ENCODE measurements around the gene SNX24.
"Not testable (repeated sequence)": the region's sequence is repeated elsewhere in the genome, so short reads cannot be mapped to it uniquely, and the experiment has no call there.

SNX24 gene

GRCh38 chr5:122845229-122846050 lies at the start of gene SNX24:
Gene SNX24, plus strand, starts transcription at chr5:122845613. Its CDS starts 21 bp downstream, at chr5:122845634.
- DNase-seq: peak; percentile 73 to 75

GRCh38 chr5:122805481-122805880 lies 39.9 kb upstream of the SNX24 start:
- DNase-seq: no peak

GRCh38 chr5:122810405-122810804 lies 35.0 kb upstream of the SNX24 start:
- DNase-seq: no peak

GRCh38 chr5:122815218-122815767 lies 30.1 kb upstream of the SNX24 start:
- DNase-seq: no peak

GRCh38 chr5:122816756-122817155 lies 28.7 kb upstream of the SNX24 start:
- no peak for DNase-seq

GRCh38 chr5:122831984-122832383 lies 13.4 kb upstream of the SNX24 start:
- no peak for DNase-seq

- DNase-seq: no peak
These were observed 9.7 kb upstream of the SNX24 start for GRCh38 chr5:122835681-122836080.

- no peak for DNase-seq
These were observed 8.5 kb upstream of the SNX24 start for GRCh38 chr5:122836947-122837346.

GRCh38 chr5:122839731-122840130 lies 5.7 kb upstream of the SNX24 start:
- no peak for DNase-seq

- no peak for DNase-seq
These were observed 3.3 kb upstream of the SNX24 start for GRCh38 chr5:122842016-122842580.

- no peak for DNase-seq
These were observed 1.1 kb upstream of the SNX24 start for GRCh38 chr5:122844136-122844909.

GRCh38 chr5:122844910-122845228 lies 544 bp upstream of the SNX24 start:
- DNase-seq: no peak

- DNase-seq: peak in 1 of 2 donors; percentile 12
These were observed 688 bp downstream of the SNX24 start for GRCh38 chr5:122846051-122846550.

GRCh38 chr5:122847687-122848081 lies 2.3 kb downstream of the SNX24 start:
- DNase-seq: no peak

GRCh38 chr5:122849771-122850170 lies 4.4 kb downstream of the SNX24 start:
- DNase-seq: no peak

GRCh38 chr5:122857538-122857937 lies 12.1 kb downstream of the SNX24 start:
- DNase-seq: not testable (repeated sequence)

GRCh38 chr5:122858451-122858850 lies 13.0 kb downstream of the SNX24 start:
- DNase-seq: no peak

- DNase-seq: no peak
These were observed 17.8 kb downstream of the SNX24 start for GRCh38 chr5:122863240-122863639.

GRCh38 chr5:122863721-122864120 lies 18.3 kb downstream of the SNX24 start:
- no peak for DNase-seq

- DNase-seq: no peak
These were observed 19.0 kb downstream of the SNX24 start for GRCh38 chr5:122864400-122864799.

GRCh38 chr5:122864842-122865241 lies 19.4 kb downstream of the SNX24 start:
- no peak for DNase-seq

GRCh38 chr5:122870219-122870856 lies 24.9 kb downstream of the SNX24 start:
- no peak for DNase-seq

GRCh38 chr5:122871661-122872060 lies 26.2 kb downstream of the SNX24 start:
- DNase-seq: no peak

All from CD4-positive, alpha-beta T cell treated with Interleukin-4 for 1 hour (primary cell).